ENCODE measurements around the gene AFAP1. TPM values are rescaled to one million over a fixed set of nuclear protein-coding genes. Genes with fewer than 3 reads are reported as not detected.

The AFAP1 gene
- total and polyA plus RNA-seq, 2 of the 4 experiments (the other 2 are of a cell fraction): 48.2 to 80.9 TPM

- H3K36me3 ChIP-seq (ENCODE audit: control insufficient read depth, insufficient read depth, low read length): no peaks in the 10 kb centered on the region
- no peaks in the 10 kb centered on the region for H4K20me1 ChIP-seq (ENCODE audit: insufficient read depth, low read length)
- H3K23ac ChIP-seq (ENCODE audit: low read depth, low read length): no peak overlapping the region
- H4K5ac ChIP-seq (ENCODE audit: low read depth, low read length): no peak overlapping the region
- no TSS peak for BruUV-seq (replicated peaks)
- no peak overlapping the region for H2BK5ac ChIP-seq (ENCODE audit: low read depth, low read length, poor library complexity, severe bottlenecking)
- no peak overlapping the region for H4K91ac ChIP-seq (ENCODE audit: insufficient read depth, low read depth, low read length)
- POLR2A ChIA-PET (ENCODE audit: unreplicated experiment): no interaction called here
- H3K4me3 ChIP-seq (ENCODE audit: insufficient read depth, low read depth, low read length): no peak overlapping the region
- H3K9ac ChIP-seq (ENCODE audit: low read depth, low read length): no peak overlapping the region
- H3K14ac ChIP-seq (replicated peaks; ENCODE audit: low read depth, low read length): no peak overlapping the region
- TF ChIP-seq CTCF (conservative IDR thresholded peaks at IDR 0.05; ENCODE audit: low read depth, low read length): no peak
- TF ChIP-seq USF2 (IDR thresholded peaks at IDR 0.05; ENCODE audit: low read depth, low read length): no peak
- no peak for TF ChIP-seq RCOR1 (IDR thresholded peaks at IDR 0.05; ENCODE audit: insufficient replicate concordance, low read length)
- no peak for TF ChIP-seq MXI1 (IDR thresholded peaks at IDR 0.05; ENCODE audit: borderline replicate concordance, low read depth, low read length)
- TF ChIP-seq RFX5 (IDR thresholded peaks at IDR 0.05; ENCODE audit: low read depth, low read length): no peak
- no peak for TF ChIP-seq CEBPB (IDR thresholded peaks at IDR 0.05; ENCODE audit: low read depth, low read length)
- TF ChIP-seq CHD1 (IDR thresholded peaks at IDR 0.05; ENCODE audit: low read depth, low read length): no peak
- no peak for TF ChIP-seq BHLHE40 (IDR thresholded peaks at IDR 0.05; ENCODE audit: low read depth, low read length)
- H3K4me2 ChIP-seq (ENCODE audit: low read depth, low read length): no peak overlapping the region
- ATAC-seq (ENCODE audit: low read depth) (peak; percentile 38; the same call in 1 of the 2 replicates), DNase-seq (no peak)
- H3K4ac ChIP-seq (ENCODE audit: low read depth, low read length): no peak overlapping the region
- no peak overlapping the region for H2AFZ ChIP-seq (replicated peaks; ENCODE audit: low read length, poor library complexity)
- H2BK20ac ChIP-seq (ENCODE audit: low read depth, low read length): no peak overlapping the region
- peaks cover under 1% of the 10 kb centered on the region; the same call in 1 of the 2 replicates for H3K9me3 ChIP-seq (ENCODE audit: control insufficient read depth, insufficient read depth, low read length)
- peaks cover 36% of the 10 kb centered on the region for H3K27me3 ChIP-seq (ENCODE audit: control insufficient read depth, insufficient read depth, low read length)
- in situ Hi-C loops (cut with MboI; ENCODE audit: low sequenced_read_pairs): no loop called here
- no peak overlapping the region for H4K8ac ChIP-seq (ENCODE audit: low read depth in 2 of 2, low read length in 2 of 2)
- dilution Hi-C loops (cut with HindIII; ENCODE audit: low sequenced_read_pairs, unreplicated experiment): no loop called here
- no peaks in the 10 kb centered on the region for H3K79me1 ChIP-seq (ENCODE audit: low read depth in 1 of 2, low read length in 2 of 2)
- no CpG with 5 or more reads among the region's 15 CpGs for WGBS, 2 experiments (ENCODE audit: extremely low coverage in 2 of 2, insufficient read length in 1 of 2)
- H3K56ac ChIP-seq (ENCODE audit: extremely low read depth, insufficient read depth, low read length): no peak overlapping the region
- CTCF ChIA-PET: no interaction called here
- H3K27ac ChIP-seq (ENCODE audit: insufficient read depth, low read length): no peak overlapping the region
- no peaks in the 10 kb centered on the region for H3K4me1 ChIP-seq (ENCODE audit: control insufficient read depth, insufficient read depth, low read length)
- no peaks in the 10 kb centered on the region for H3K9me1 ChIP-seq (ENCODE audit: insufficient read depth, low read length)
- H3K18ac ChIP-seq (ENCODE audit: low read depth, low read length): no peak overlapping the region
- intact Hi-C loops (cut with micrococcal nuclease): no loop called here
- no peak overlapping the region for H2BK120ac ChIP-seq (ENCODE audit: low read depth, low read length)
- no peak overlapping the region for H2AK9ac ChIP-seq (replicated peaks; ENCODE audit: low read depth, low read length, poor library complexity)
- H2BK15ac ChIP-seq (ENCODE audit: low read depth, low read length): no peak overlapping the region
- H2AK5ac ChIP-seq (ENCODE audit: low read depth, low read length): no peak overlapping the region
Measured at GRCh38 chr4:7708981-7709380, 230.7 kb downstream of the AFAP1 start.

All from IMR-90 (cell line).